ENCODE measurements around the gene KIF19. TPM values are rescaled to one million over a fixed set of nuclear protein-coding genes. Genes with fewer than 3 reads are reported as not detected.

Gene KIF19
- total and polyA plus RNA-seq, 2 of the 4 experiments (the other 2 are of a cell fraction) = not detected

GRCh38 chr17:74362810-74363498 lies 36.9 kb downstream of the KIF19 start:
- in situ Hi-C loops (cut with MboI; ENCODE audit: low sequenced_read_pairs) = no loop called here

More at GRCh38 chr17:74362810-74363498, 36.9 kb downstream of the KIF19 start:
- Histone ChIP-seq H2BK20ac (ENCODE audit: low read depth, low read length) (no peak overlapping the region), H2BK120ac (ENCODE audit: low read depth, low read length) (no peak overlapping the region), H3K4me2 (ENCODE audit: low read depth, low read length) (no peak overlapping the region), H4K5ac (ENCODE audit: low read depth, low read length) (no peak overlapping the region), H3K23ac (ENCODE audit: low read depth, low read length) (no peak overlapping the region), H3K36me3 (ENCODE audit: control insufficient read depth, insufficient read depth, low read length) (no peaks in the 10 kb centered on the region), H2AFZ (replicated peaks; ENCODE audit: low read length, poor library complexity) (no peak overlapping the region), H2BK15ac (ENCODE audit: low read depth, low read length) (no peak overlapping the region), H3K4ac (ENCODE audit: low read depth, low read length) (no peak overlapping the region), H4K20me1 (ENCODE audit: insufficient read depth, low read length) (no peaks in the 10 kb centered on the region), H3K14ac (replicated peaks; ENCODE audit: low read depth, low read length) (no peak overlapping the region), H2AK9ac (replicated peaks; ENCODE audit: low read depth, low read length, poor library complexity) (no peak overlapping the region), H3K9me1 (ENCODE audit: insufficient read depth, low read length) (no peaks in the 10 kb centered on the region), H3K27me3 (ENCODE audit: control insufficient read depth, insufficient read depth, low read length) (no peaks in the 10 kb centered on the region; the same call in 1 of the 2 replicates), H3K27ac (ENCODE audit: insufficient read depth, low read length) (no peak overlapping the region), H3K18ac (ENCODE audit: low read depth, low read length) (no peak overlapping the region), H4K8ac (ENCODE audit: low read depth in 2 of 2, low read length in 2 of 2) (no peak overlapping the region), H3K9ac (ENCODE audit: low read depth, low read length) (no peak overlapping the region), H3K4me1 (ENCODE audit: control insufficient read depth, insufficient read depth, low read length) (no peaks in the 10 kb centered on the region), H2BK5ac (ENCODE audit: low read depth, low read length, poor library complexity, severe bottlenecking) (no peak overlapping the region), H4K91ac (ENCODE audit: insufficient read depth, low read depth, low read length) (no peak overlapping the region), H2AK5ac (ENCODE audit: low read depth, low read length) (no peak overlapping the region), H3K79me1 (ENCODE audit: low read depth in 1 of 2, low read length in 2 of 2) (no peaks in the 10 kb centered on the region), H3K9me3 (ENCODE audit: control insufficient read depth, insufficient read depth, low read length) (no peaks in the 10 kb centered on the region), H3K56ac (ENCODE audit: extremely low read depth, insufficient read depth, low read length) (no peak overlapping the region), H3K4me3 (ENCODE audit: insufficient read depth, low read depth, low read length) (no peak overlapping the region)
- POLR2A ChIA-PET (ENCODE audit: unreplicated experiment) = no interaction called here
- BruUV-seq (replicated peaks) = no TSS peak
- TF ChIP-seq CHD1 (IDR thresholded peaks at IDR 0.05; ENCODE audit: low read depth, low read length) (no peak), NFE2L2 (IDR thresholded peaks at IDR 0.05; ENCODE audit: low read depth, low read length) (no peak), RAD21 (IDR thresholded peaks at IDR 0.05; ENCODE audit: low read length) (no peak), MAZ (IDR thresholded peaks at IDR 0.05; ENCODE audit: borderline replicate concordance, low read depth, low read length) (no peak), CTCF (conservative IDR thresholded peaks at IDR 0.05; ENCODE audit: low read depth, low read length) (no peak), SMC3 (IDR thresholded peaks at IDR 0.05; ENCODE audit: low read depth, low read length) (no peak), BHLHE40 (IDR thresholded peaks at IDR 0.05; ENCODE audit: low read depth, low read length) (no peak), RCOR1 (IDR thresholded peaks at IDR 0.05; ENCODE audit: insufficient replicate concordance, low read length) (no peak), FOS (IDR thresholded peaks at IDR 0.05; ENCODE audit: low read depth, low read length) (no peak), MXI1 (IDR thresholded peaks at IDR 0.05; ENCODE audit: borderline replicate concordance, low read depth, low read length) (no peak), CEBPB (IDR thresholded peaks at IDR 0.05; ENCODE audit: low read depth, low read length) (no peak), MAFK (IDR thresholded peaks at IDR 0.05; ENCODE audit: low read depth, low read length) (no peak), USF2 (IDR thresholded peaks at IDR 0.05; ENCODE audit: low read depth, low read length) (no peak), RFX5 (IDR thresholded peaks at IDR 0.05; ENCODE audit: low read depth, low read length) (no peak), ELK1 (IDR thresholded peaks at IDR 0.05; ENCODE audit: borderline replicate concordance, low read depth, low read length) (no peak)
- DNase-seq = no peak
- dilution Hi-C loops (cut with HindIII; ENCODE audit: low sequenced_read_pairs, unreplicated experiment) = no loop called here
- intact Hi-C loops (cut with micrococcal nuclease) = loop anchor here (5.0 kb wide), 1 partner anchor 156 kb away; no protein-coding TSS in a partner anchor
- ATAC-seq (ENCODE audit: low read depth) = no peak
- CTCF ChIA-PET = no interaction called here
- WGBS, 2 experiments (ENCODE audit: extremely low coverage in 2 of 2, insufficient read length in 1 of 2) = 47% methylated on average over 4 of the region's 14 CpGs; no CpG with 5 or more reads in 1 of the 2 experiments
